HUES6 (cell line): ENCODE data around the gene ACBD4.

Experiments
- H3K27ac ChIP-seq: 2 replicates; pipeline ENCODE4 v1.7.0; 2013; ENCODE audit warnings: low read depth, mild to moderate bottlenecking, low read length, inconsistent platforms
- H3K27me3 ChIP-seq: 2 replicates; pipeline ENCODE4 v1.6.1; 2013; ENCODE audit warnings: low read length; ENCODE audit not compliant: control insufficient read depth, insufficient read depth
- H3K36me3 ChIP-seq: 2 replicates; pipeline ENCODE4 v1.6.1; 2013; ENCODE audit warnings: low read length; ENCODE audit not compliant: control insufficient read depth, insufficient read depth
- H3K4me1 ChIP-seq: 2 replicates; pipeline ENCODE4 v1.6.1; 2013; ENCODE audit warnings: low read length; ENCODE audit not compliant: control insufficient read depth, insufficient read depth
- H3K4me3 ChIP-seq: 2 replicates; pipeline ENCODE4 v1.5.1; 2013; ENCODE audit warnings: low read depth, low read length
- H3K9ac ChIP-seq: one replicate; pipeline ENCODE4 v1.6.1; 2013; ENCODE audit warnings: mild to moderate bottlenecking, low read length
- H3K9me3 ChIP-seq: 2 replicates; pipeline ENCODE4 v1.6.1; 2013; ENCODE audit warnings: low read depth, low read length; ENCODE audit not compliant: control insufficient read depth, insufficient read depth

The ACBD4 gene

GRCh38 chr17:45186801-45187354, 51.4 kb downstream of the ACBD4 start:
- Histone ChIP-seq H3K27ac (no peak overlapping the region), H3K9me3 (no peaks in the 10 kb centered on the region), H3K27me3 (no peaks in the 10 kb centered on the region), H3K36me3 (no peaks in the 10 kb centered on the region), H3K9ac (no peak overlapping the region), H3K4me3 (no peak overlapping the region), H3K4me1 (no peaks in the 10 kb centered on the region)

GRCh38 chr17:45189009-45189408, 53.5 kb downstream of the ACBD4 start:
- H3K9ac ChIP-seq, result no peak overlapping the region
- no peaks in the 10 kb centered on the region for H3K9me3 ChIP-seq
- H3K36me3 ChIP-seq, result no peaks in the 10 kb centered on the region
- no peaks in the 10 kb centered on the region for H3K27me3 ChIP-seq
- H3K4me3 ChIP-seq, result no peak overlapping the region
- H3K4me1 ChIP-seq, result no peaks in the 10 kb centered on the region
- H3K27ac ChIP-seq, result no peak overlapping the region

- Histone ChIP-seq H3K27me3 (no peaks in the 10 kb centered on the region), H3K27ac (no peak overlapping the region), H3K4me3 (no peak overlapping the region), H3K36me3 (no peaks in the 10 kb centered on the region), H3K4me1 (no peaks in the 10 kb centered on the region), H3K9ac (no peak overlapping the region), H3K9me3 (no peaks in the 10 kb centered on the region; the same call in 1 of the 2 replicates)
Observed at GRCh38 chr17:45190503-45191255, 55.2 kb downstream of the ACBD4 start.
